Measurements from ENCODE around the gene C1QTNF1.
"Not testable (repeated sequence)": the region's sequence is repeated elsewhere in the genome, so short reads cannot be mapped to it uniquely, and the experiment has no call there.

The C1QTNF1 gene

DNA sequence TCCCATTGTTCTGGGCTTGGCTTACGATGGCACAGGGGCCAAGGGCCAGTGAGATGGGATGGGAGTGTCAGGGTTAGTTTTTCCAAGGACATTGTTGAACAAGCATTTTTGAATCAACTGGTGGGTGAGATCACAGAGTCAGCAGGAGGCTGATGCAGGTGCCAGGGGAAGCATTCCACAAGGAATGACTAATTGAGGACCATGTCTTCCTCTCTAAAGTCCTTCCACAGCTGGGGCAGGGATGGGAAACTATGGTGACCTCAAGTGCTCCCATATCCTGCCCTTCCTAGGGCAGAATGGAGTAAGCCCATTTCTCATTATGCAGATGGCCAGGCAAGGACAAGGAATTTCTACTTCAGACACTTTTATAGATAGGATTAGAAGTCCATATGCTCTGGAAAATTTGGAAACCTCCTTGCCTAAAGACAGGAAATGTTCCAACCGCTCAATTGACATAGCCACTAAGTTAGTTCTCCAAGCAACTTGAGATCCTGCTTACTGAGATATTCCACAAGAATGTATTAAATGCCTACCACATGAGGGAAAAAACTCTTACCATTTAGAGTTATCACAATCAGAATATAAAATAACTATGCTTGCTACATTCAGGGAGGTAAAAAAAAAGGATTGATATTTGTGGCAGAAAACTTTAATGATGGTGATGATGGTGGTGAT is 29.4 kb downstream of the C1QTNF1 start:
- DNase-seq (ENCODE audit: low read depth), result no peak

DNA sequence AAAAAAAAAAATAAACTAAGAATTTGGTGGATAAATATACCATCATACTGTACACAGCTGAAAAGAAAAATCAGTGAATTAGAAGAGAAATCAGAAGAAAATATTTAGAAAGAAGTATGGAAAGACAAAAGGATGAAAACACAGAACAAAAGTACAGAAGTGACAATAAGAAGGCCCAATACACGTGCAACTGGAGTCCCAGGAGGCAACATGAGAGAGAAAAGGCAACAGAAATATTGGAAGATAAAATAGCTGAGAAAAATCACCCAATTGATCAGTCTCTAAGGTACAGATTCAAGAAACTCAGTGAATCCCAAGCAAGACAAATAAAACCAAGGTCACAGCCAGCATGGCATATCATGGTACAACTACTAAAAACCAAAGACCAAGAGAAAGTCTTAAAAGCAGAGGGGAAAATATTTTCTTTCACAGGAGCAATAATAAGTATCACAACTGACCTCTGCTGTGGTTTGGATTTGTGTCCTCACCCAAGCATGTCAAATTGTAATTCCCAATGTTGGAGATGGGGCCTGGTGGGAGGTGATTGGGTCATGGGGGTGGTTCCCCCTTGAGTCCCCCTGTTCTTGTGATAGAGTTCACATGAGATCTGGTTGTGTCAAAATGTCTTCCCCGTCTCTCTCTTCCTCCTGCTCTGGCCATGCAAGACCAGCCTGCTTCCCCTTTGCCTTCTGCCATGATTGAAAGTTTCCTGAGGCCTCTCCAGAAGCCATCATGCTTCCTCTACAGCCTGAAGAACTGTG is 30.4 kb downstream of the C1QTNF1 start:
- DNase-seq (ENCODE audit: low read depth), result no peak

GRCh38 chr17:79055197-79055596 is 31.2 kb downstream of the C1QTNF1 start:
- no peak for DNase-seq (ENCODE audit: low read depth)

DNA sequence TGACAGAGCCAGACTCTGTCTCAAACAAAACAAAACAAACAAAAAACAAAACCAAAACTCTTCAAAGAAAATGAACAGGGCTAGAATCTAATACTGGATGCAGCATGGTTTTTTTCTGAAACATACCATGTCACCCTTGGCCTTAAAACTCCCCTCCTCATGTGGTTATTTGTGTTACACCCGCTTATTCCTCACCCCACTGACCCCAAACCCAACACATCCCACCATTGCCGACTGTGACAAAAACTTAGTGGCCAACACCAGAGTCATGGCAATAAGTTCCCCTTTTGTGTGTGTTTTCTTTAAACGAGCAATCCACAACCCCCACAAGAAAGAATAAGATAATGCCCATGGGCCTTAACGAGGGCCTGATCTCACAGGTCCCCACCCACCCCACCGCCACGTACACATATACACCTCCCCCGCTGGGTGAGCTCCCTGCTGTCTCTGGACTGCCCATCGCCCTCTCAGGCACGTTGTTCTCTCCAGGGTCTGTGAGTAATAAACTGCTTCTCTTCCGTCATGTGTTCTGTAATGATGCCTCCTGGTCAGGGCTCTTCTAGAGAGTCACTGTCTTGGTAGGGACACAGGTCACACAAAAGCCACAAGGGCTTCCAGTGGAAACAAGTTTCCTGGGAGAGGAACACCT is 33.9 kb downstream of the C1QTNF1 start:
- DNase-seq (ENCODE audit: low read depth), result no peak

DNA sequence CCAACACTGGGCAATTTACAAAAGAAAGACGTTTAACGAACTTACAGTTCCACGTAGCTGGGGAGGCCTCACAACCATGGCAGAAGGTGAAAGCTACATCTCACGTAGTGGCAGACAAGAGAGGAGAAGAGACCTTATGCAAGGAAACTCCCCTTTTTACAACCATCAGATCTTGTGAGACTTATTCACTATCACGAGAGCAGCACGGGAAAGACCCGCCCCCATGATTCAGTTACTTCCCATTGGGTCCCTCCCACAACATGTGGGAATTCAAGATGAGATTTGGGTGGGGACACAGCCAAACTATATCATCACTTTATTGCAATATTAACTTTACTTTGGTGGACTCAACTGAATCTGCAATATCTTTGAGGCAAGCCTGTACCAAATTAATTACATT is 38.7 kb downstream of the C1QTNF1 start:
- no peak for DNase-seq (ENCODE audit: low read depth)

- no peak for DNase-seq (ENCODE audit: low read depth)
These were observed 40.1 kb downstream of the C1QTNF1 start for GRCh38 chr17:79064026-79064425.

GRCh38 chr17:79065105-79065670 is 41.2 kb downstream of the C1QTNF1 start:
- DNase-seq (ENCODE audit: low read depth), result peak; percentile 32

- no peak for DNase-seq (ENCODE audit: low read depth)
These were observed 43.0 kb downstream of the C1QTNF1 start for GRCh38 chr17:79066963-79067362.

GRCh38 chr17:79070266-79070880 is 46.4 kb downstream of the C1QTNF1 start:
- no peak for DNase-seq (ENCODE audit: low read depth)

- DNase-seq (ENCODE audit: low read depth), result no peak
These were observed 47.3 kb downstream of the C1QTNF1 start for GRCh38 chr17:79071161-79071740.

DNA sequence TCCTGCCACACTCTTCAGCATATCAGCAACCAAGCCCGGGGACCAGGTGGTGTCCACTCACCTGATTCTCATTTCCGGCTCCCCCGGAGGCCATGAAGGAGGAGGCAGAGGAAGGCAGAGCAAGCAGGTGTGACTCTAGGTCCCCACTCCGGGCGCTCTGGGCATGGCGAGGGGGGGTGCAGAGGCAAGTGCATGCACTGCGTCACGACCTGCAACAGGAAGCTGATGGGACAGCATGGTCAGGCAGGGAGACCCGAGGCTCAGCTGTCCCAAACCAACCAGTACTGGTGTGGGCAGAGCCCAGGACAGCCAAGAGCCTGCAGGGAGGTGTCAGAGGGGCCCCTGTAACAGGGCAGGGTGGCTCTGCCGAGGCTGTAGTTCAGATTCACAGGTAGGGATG is 48.6 kb downstream of the C1QTNF1 start:
- no peak for DNase-seq (ENCODE audit: low read depth)

DNA sequence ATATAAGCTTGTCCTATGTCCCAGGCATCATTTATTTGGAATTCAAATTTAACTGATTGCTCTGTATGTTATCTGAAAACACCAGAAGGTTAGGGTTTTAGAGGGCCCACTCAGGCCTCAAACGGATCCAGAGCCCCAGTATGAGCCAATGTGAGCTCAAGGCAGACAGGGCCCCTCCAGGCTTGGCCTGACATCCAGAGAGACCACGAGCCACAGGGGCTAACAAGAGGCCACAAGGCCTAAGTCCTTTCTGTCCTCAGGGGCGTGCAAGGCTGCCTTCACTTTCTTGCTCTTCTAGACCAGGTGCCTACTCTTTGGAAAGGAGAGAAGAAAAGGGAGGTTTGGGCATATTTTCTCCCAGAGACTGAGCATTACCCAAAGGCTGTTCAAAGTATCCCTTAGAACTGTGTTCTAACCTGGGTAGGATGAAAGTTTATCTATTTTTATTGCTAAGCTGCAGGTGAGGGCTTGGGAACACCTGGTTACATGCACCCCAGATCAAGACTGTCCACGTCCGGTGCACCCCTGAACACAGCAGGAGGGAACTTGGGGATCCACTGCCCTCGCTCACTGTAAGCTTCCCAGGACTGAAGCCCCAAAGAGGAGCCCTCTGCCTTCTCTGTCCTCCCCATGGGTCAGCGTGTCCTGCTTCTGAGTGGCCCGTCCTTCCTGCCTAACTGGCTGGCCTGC is 49.2 kb downstream of the C1QTNF1 start:
- no peak for DNase-seq (ENCODE audit: low read depth)

DNA sequence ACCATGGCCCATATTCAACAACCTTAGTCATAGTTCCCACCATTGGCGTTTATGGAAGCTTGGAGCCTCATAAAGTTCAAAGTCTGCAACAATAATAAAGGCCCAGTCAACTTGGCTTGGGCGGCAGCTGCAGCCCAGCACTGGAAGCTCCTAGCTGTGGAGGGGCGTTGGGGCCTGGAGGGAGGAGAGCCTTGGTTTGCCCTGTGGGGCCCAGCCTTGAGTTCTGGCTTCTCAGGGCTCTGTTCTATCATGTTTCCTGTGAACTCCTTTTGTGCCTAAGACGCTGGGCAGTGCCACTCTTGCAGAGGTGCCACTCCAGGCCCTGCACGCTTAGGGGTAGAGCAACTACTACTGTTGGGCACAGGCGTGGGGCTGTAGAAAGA is 49.7 kb downstream of the C1QTNF1 start:
- no peak for DNase-seq (ENCODE audit: low read depth)

DNA sequence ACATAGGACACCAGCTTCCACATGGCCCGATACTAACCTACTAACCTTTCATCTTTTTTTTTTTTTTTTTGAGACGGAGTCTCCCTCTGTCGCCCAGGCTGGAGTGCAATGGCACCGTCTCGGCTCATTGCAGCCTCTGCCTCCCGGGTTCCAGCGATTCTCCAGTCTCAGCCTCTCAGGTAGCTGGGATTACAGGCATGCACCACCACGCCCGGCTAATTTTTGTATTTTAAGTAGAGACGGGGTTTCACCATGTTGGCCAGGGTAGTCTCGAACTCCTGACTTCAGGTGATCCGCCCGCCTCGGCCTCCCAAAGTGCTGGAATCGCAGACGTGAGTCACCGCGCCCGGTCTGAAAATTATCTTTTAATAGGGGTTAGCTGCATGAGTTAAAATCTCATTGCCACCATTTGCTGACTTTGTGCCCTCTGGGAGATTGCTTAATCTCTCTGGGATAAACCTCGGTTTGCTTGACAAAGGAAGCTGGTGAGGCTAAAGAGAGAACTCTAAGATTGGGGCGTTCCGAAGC is 50.2 kb downstream of the C1QTNF1 start:
- not testable (repeated sequence) for DNase-seq (ENCODE audit: low read depth)

DNA sequence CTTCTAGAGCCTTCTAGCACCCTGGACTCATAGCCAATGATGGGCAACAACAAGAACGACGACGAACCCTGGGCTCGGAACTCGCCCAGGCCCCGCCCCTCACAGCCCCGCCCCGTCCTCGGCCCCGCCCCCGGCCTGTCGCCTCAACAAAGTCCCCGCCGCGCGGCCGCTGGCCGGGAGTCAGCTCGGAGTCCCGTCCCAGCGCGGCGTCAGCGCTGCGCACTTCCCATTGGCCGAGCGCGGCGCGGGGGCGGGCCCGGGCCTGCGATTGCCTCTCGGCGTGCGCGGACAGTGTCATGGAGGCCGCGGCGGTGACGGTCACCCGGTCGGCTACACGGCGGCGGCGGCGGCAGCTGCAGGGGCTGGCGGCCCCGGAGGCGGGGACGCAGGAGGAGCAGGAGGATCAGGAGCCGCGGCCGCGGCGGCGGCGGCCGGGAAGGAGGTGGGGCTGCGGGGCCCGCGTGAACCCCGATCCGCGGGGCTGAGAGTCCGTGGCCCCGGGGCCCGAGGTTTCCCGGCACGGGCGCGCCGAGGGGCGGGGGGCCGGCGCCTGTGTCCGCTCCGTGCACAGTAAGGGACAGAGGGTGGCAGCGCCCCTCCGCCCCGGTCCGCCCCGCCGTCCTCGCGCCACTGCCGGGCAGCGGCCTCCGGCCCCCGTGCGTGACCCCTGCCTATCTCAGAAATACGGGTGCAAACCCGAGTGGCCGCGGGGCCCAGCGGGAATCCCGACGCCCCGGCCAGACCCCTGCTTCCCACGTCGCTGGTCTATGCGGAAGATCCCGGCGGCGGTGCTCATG is 50.9 kb downstream of the C1QTNF1 start, which contains the start of gene ENGASE:
Gene ENGASE (plus strand): TSS at position 176 of the 797 bp plus-strand sequence. CDS start 121 bp downstream, at position 297.
- peak; percentile 80 for DNase-seq (ENCODE audit: low read depth)

GRCh38 chr17:79075446-79075750 is 51.4 kb downstream of the C1QTNF1 start:
- DNase-seq (ENCODE audit: low read depth), result no peak

DNA sequence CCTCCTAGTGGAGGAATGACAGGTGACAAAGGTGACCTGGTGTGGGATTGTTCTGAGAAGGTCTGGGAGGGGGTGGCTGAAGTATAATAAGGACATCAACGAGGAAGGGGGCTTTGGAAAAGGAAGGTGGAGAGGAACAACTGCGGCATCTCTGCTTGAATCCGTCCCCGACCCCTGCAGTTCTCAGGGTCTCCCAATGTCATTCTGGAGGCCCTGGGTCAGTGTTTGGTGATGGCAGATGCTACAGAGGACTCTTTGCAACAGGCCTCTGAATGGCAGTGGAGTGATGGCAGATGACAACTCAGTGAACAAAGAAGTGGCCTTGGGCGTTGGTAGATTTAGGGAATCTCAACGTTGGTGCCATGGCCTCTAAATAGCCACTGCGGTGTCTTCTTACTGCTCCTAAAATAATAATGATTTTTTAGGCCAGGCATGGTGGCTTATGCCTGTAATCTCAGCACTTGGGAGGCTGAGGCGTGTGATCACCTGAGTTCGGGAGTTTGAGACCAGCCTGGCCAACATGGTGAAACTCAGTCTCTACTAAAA is 52.0 kb downstream of the C1QTNF1 start:
- DNase-seq (ENCODE audit: low read depth), result no peak

GRCh38 chr17:79077587-79077986 is 53.6 kb downstream of the C1QTNF1 start:
- no peak for DNase-seq (ENCODE audit: low read depth)

DNA sequence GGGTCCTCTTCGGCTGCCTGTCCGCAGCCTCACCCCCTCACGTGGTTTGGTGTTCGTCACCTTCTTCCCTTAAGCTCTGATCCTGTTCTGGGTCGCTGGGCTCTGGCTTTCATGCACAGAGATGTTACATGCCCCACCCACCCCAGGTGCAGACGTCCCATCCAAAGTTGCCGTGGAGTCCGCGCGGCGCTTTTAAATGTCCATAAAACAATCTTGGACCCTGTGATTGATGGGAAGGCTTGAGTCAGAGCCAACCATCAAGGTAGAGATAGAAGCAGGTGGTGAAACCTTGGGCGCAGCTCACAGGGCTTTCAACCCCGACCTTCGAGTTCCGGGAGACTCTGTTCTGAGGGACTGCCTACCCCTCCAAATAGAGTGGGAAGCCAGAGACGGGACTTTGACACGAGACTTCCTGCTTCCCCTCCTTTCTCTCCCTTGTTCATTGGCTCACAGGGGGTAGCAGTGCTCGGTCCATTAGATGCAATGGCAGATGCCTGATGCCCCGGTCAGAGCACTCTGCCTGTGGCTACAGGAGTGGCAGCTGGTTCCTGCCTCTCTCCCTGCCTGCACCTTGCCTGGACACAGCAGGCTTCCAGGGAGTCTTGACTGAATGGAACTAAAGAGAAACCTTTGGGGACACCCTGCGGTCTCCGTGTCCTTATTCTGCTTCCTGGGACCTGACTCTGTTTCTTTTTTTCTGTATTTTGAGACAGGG is 54.7 kb downstream of the C1QTNF1 start:
- DNase-seq (ENCODE audit: low read depth), result no peak

Data from stimulated activated CD8-positive, alpha-beta memory T cell treated with anti-CD3 and anti-CD28 coated beads, Interleukin-12 subunit alpha, Interleukin-12 subunit beta, amount 100 ng/mL, for 1 hour (primary cell).